Subcutaneous adipose tissue (tissue), 4 donors: ENCODE data around the gene C2CD5. TPM values are rescaled to one million over a fixed set of nuclear protein-coding genes. Genes with fewer than 3 reads are reported as not detected.

ENCODE experiments used
- CTCF ChIP-seq: fragments of 450-650 bp; IDR thresholded peaks from one replicate; pipeline ENCODE4 v1.5.1; 2016; ENCODE audit warnings: low read depth, mild to moderate bottlenecking, control low read depth, antibody characterized with exemption, moderate library complexity
- total RNA-seq, 4 donors: library from RNA; depleted of rRNA; stranded (reverse); fragments of >200 nt; gene quantifications; one replicate each; pipeline ENCODE4 v1.1.0, GENCODE V29; 2016

The C2CD5 gene
- total RNA-seq, 4 donors from 2014 or later: 41.8 to 73.4 (median 55.5) TPM

- TF ChIP-seq CTCF: no peak
Measured at GRCh38 chr12:22458298-22458937, 85.9 kb downstream of the C2CD5 start.

- no peak for TF ChIP-seq CTCF
Measured at GRCh38 chr12:22457085-22457484, 87.3 kb downstream of the C2CD5 start.

DNA sequence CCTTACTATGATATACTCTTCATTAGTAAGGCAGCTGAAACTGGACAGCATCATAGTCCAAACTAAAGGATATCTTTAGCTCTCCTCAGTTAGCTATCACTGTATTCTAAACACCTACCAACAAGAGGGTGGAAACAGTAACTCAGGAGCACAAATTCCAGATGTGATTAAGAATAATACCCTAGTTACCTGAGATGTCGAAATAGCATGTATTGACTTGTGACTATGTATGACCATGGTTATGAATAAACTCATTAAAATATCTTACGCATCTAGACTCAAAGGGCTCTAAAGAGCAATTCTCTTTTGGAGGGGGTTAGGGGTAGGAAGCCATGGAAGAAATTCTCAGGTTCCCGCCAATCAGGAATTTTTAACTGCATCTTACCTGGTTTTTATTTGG, 90.8 kb downstream of the C2CD5 start:
- TF ChIP-seq CTCF: no peak

GRCh38 chr12:22447223-22447622, 97.1 kb downstream of the C2CD5 start:
- TF ChIP-seq CTCF: no peak

DNA sequence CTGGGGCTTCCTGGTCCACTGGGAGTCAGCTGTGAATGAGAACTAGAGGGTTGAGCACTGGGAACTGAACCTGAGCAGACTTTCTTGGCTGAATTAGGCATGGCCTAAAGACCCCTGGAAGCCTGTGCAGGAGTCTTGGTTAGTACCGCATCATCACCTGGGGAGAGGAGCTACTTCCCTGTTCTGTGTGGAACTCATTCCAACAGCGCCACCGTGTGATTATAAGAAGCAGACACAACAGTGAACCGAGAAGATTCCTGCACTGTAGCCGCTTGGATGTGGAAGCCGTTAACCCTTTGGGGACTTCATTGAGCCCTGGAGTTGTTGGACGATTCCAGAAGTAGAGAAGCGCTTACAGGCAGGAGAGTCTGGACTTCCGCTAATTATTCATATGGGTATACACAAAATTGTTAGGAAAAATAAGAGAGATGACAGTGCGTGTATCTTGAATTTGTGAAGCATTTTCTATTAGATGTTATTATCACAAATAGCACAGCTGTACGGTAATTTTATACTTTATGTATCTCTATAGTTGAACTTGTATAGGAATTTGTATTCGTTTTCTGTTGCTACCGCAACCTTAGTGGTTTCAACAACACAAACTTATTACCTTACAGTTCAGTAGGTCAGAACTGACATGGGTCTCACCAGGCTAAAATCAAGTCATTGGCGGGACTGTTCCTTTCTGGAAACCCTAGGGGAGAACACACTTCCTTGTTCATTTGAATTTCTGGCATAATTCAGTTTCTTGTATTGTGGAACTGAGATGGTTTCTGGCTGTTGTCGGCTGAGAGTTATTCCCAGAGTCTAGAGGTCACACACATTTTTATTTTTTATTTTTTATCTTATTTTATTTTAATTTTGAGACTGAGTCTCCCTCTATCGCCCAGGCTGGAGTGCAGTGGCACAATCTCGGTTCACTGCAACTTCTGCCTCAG, 100.7 kb downstream of the C2CD5 start:
- no peak for TF ChIP-seq CTCF

DNA sequence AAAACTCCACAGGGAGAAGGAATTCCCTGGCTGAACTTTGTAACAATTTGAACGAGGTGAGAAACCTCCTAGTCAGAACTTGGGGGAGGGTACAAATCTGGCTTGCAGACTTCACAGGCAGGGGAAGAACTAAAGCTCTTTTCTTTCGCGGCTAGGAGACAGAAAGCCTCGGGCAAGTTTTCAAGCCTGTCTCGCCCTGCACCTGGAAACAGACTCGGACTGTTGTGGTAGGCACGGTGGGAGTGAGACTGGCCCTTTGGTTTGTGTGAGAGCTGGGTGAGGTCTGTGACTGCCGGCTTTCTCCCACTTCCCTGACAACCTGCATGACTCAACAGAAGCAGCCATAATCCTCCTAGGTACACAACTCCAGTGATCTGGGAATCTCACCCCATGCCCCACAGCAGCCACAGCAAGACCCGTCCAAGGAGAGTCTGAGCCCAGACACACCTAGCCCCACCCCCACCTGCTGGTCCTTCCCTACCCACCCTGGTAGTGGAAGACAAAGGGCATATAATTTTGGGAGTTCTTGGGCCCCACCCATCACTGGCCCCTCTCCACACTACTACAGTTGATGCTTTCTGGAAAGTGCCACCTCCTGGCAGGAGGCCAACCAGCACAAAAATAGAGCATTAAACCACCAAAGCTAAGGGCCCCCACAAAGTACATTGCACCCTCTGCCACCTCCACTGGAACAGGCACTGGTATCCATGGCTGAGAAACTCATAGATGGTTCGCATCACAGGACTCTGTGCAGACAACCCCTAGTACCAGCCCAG, 107.1 kb downstream of the C2CD5 start:
- TF ChIP-seq CTCF: no peak

DNA sequence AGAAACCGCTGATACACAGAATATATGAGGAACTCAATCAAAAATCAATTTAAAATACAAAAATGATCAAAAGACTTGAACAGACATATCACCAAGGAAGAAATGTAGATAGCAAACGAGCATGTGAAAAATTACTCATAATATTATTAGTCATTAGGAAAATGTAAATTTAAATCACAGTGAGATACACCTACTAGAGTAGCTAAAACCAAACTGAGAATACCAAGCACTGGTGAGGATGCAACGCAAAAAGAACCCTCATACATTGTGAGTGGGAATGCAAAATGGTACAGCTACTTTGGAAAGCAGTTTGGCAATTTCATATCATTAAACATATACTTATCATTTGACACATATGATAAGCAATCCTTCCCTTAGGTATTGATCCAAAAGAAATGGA, 108.8 kb downstream of the C2CD5 start:
- no peak for TF ChIP-seq CTCF
